Pancreas (tissue), 10 donors: ENCODE data around the gene P2RY2. TPM values are rescaled to one million over a fixed set of nuclear protein-coding genes. Genes with fewer than 3 reads are reported as not detected.
A peak's percentile ranks its signal among the peaks of the same experiment; 100 is the strongest.

Experiments used
- ATAC-seq, 4 donors: fragments of 200-7000 bp; cut with Tn5 transposase; one replicate each; pipeline versions ENCODE4 v1.8.0 to v1.9.1; 2020; ENCODE audit warnings: mild to moderate bottlenecking in 4 of 4, moderate library complexity in 4 of 4
- DNase-seq, 6 donors: peaks; one replicate each; pipeline ENCODE4 v3.0.0-alpha.2; 2020
- FAIRE-seq: peaks from 2 replicates; lab custom pipeline; 2012; peaks lifted over from hg19 to GRCh38; lab: Jason Lieb, UNC
- H3K27ac ChIP-seq, 4 donors: fragments of 200-600 bp; sonication (generic); 1 replicate in 3 of 4; 2 replicates in 1 of 4; pipeline versions ENCODE4 v1.5.0 to v1.8.0; 2020
- H3K27me3 ChIP-seq, 4 donors: fragments of 200-600 bp; one replicate each; pipeline ENCODE4 v1.8.0; 2021
- H3K36me3 ChIP-seq, 3 donors: fragments of 200-600 bp; sonication (generic) in 1 of 3; one replicate each; pipeline versions ENCODE4 v1.5.0 to v1.8.0; 2020 to 2021
- H3K4me1 ChIP-seq, 3 donors: fragments of 200-600 bp; one replicate each; pipeline ENCODE4 v1.8.0; 2021
- H3K4me3 ChIP-seq, 4 donors: fragments of 200-600 bp; sonication (generic) in 2 of 4; one replicate each; pipeline versions ENCODE4 v1.5.0 to v1.8.0; 2020 to 2021
- H3K9me3 ChIP-seq, 4 donors: fragments of 200-600 bp; one replicate each; pipeline ENCODE4 v1.8.0; 2021
- WGBS, 2 donors: extraction: QIAGEN DNeasy Blood & Tissue Kit; methylation state at CpG; one replicate each; pipeline ENCODE4 v1.1.7; 2013; 5-methylcytosine and 5-hydroxymethylcytosine counted together
- intact Hi-C, 3 donors: fragments of 100-400 bp; cut with DNase I; formaldehyde crosslinking; loops; one replicate each; pipeline versions ENCODE4 v1.11.1 to v1.14.2; 2022
- polyA plus RNA-seq, 2 donors: library from polyadenylated mRNA; stranded (reverse); fragments of 200-250 nt; gene quantifications; one replicate each; pipeline ENCODE4 v1.2.3, GENCODE V29; 2013
- total RNA-seq, 6 donors: library from RNA; stranded (reverse); fragmentation: NEBNext Ultra II Directional in 4 of 6; extraction: Animal tissue kit (Norgen Biotek cat#: 25700) in 4 of 6; gene quantifications; one replicate each; pipeline versions ENCODE4 v1.2.1 to v1.2.4, GENCODE V29; 2021 to 2023
- TF ChIP-seq, protein P1 (sequence below), 4 donors: fragments of 200-600 bp; sonication (generic) in 3 of 4; IDR thresholded peaks; one replicate each; pipeline versions ENCODE4 v1.5.0 to v1.8.0; 2021; ENCODE audit warnings: antibody characterized with exemption in 4 of 4
- donor health status: healthy with polysubstance abuse.
- donor health status: DM: no; HTN: no; CAD: no; lungs with moderate emphysema.
- donor health status: DM: no; HTN: no; CAD: no.
- donor health status: control.
- donor health status: control.
- donor health status: Bipolar disorder and iron deficiency.
- donor health status: DM: yes; HTN: yes; CAD: no.
- donor health status: DM: no; HTN: no; CAD: no.
- donor health status: DM: no; HTN: no; CAD: no.
- donor health status: DM: yes; HTN: yes; CAD: no.

P2RY2 gene
- total and polyA plus RNA-seq, 8 donors, result 0.24 to 2.0 (median 0.47) TPM

DNA sequence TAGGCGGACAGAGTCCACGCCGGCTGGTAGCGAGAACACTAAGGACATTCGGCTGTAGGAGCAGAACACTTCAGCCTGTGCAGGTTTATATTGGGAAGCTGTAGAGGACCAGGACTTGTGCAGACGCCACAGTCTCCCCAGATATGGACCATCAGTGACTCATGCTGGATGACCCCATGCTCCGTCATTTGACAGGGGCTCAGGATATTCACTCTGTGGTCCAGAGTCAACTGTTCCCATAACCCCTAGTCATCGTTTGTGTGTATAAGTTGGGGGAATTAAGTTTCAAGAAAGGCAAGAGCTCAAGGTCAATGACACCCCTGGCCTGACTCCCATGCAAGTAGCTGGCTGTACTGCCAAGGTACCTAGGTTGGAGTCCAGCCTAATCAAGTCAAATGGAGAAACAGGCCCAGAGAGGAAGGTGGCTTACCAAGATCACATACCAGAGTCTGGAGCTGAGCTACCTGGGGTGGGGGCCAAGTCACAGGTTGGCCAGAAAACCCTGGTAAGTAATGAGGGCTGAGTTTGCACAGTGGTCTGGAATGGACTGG is 17.2 kb downstream of the P2RY2 start:
- ATAC-seq, result no peak
- DNase-seq, result no peak
- intact Hi-C loops, result loop anchor here in 1 of 3 donors (5.0 kb wide), 1 partner anchor 48 kb away; no protein-coding TSS in a partner anchor
- Histone ChIP-seq H3K9me3 (no peaks in the 10 kb centered on the region), H3K27ac (no peak overlapping the region), H3K36me3 (no peaks in the 10 kb centered on the region), H3K27me3 (no peaks in the 10 kb centered on the region), H3K4me1 (no peaks in the 10 kb centered on the region), H3K4me3 (no peak overlapping the region)
- FAIRE-seq, result no peak
- TF ChIP-seq, protein P1, sequence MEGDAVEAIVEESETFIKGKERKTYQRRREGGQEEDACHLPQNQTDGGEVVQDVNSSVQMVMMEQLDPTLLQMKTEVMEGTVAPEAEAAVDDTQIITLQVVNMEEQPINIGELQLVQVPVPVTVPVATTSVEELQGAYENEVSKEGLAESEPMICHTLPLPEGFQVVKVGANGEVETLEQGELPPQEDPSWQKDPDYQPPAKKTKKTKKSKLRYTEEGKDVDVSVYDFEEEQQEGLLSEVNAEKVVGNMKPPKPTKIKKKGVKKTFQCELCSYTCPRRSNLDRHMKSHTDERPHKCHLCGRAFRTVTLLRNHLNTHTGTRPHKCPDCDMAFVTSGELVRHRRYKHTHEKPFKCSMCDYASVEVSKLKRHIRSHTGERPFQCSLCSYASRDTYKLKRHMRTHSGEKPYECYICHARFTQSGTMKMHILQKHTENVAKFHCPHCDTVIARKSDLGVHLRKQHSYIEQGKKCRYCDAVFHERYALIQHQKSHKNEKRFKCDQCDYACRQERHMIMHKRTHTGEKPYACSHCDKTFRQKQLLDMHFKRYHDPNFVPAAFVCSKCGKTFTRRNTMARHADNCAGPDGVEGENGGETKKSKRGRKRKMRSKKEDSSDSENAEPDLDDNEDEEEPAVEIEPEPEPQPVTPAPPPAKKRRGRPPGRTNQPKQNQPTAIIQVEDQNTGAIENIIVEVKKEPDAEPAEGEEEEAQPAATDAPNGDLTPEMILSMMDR (IDR thresholded peaks at IDR 0.05), result no peak
- 82 to 87% methylated on average over 8 of the region's 8 CpGs for WGBS, 2 donors

DNA sequence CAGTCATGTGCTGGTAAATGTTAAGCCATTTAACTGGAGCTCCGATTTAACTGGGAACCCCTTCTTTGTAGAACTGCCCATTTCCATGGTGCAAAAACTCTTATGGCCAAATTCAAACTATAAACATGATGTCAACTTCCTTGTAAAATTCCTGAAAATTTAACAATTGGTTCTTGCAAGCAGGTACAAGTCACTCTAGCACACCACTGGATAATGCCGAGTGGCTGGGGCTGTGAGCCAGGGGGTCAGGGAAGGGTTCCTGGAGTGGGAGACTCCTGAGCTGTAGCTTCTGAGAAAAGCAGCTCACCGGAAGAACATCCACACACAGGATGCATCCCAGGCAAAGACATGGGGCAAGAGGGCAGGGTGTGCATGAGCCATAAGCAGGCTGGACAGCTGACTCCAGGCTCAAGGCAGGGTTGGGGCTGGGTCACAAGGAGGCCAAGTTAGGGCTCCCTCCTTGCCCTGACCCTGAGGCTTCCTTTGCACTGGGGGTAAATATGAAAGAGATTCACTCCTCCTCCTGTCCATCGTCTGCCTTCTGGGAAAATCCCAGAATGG is 18.2 kb downstream of the P2RY2 start:
- ATAC-seq (no peak), FAIRE-seq (no peak), DNase-seq (peak in 1 of 6 donors; percentile 30)
- H3K36me3 ChIP-seq, result no peaks in the 10 kb centered on the region
- TF ChIP-seq, protein P1 (IDR thresholded peaks at IDR 0.05), result no peak
- H3K27me3 ChIP-seq, result no peaks in the 10 kb centered on the region
- no peaks in the 10 kb centered on the region for H3K9me3 ChIP-seq
- 85 to 90% methylated on average over 4 of the region's 4 CpGs for WGBS, 2 donors
- H3K4me1 ChIP-seq, result no peaks in the 10 kb centered on the region
- intact Hi-C loops, result loop anchor here in 1 of 3 donors (5.0 kb wide), 1 partner anchor 49 kb away; no protein-coding TSS in a partner anchor
- H3K4me3 ChIP-seq, result no peak overlapping the region
- no peak overlapping the region for H3K27ac ChIP-seq

DNA sequence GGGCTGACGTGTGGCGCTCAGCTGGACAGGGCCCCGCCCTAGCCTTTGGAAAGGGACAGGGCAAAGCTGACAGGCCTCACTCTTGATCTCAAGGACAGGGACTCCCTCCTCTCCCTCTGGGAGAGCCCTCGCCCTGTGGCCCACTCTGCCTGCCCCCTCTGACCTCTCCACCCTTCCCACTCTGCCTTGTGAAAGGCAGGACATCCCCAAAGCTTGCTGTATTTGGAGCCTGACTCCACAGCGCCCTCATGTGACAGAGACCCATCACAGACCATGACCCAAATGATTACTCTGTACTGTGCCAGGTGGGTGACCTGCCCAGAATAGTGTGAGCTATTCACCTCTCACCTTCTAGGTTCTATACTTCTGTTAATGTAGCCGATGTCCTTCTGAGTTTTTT is 18.8 kb downstream of the P2RY2 start:
- FAIRE-seq, result no peak
- peak in 1 of 6 donors; percentile 60 for DNase-seq
- ATAC-seq, result peak; percentile 24 to 65 (median 55)
- Histone ChIP-seq H3K27ac (no peak overlapping the region), H3K36me3 (no peaks in the 10 kb centered on the region), H3K4me1 (no peaks in the 10 kb centered on the region), H3K9me3 (no peaks in the 10 kb centered on the region), H3K27me3 (no peaks in the 10 kb centered on the region), H3K4me3 (no peak overlapping the region)
- WGBS, 2 donors, result 55 to 57% methylated on average over 6 of the region's 6 CpGs
- TF ChIP-seq, protein P1 (IDR thresholded peaks at IDR 0.05), result peak in 3 of 4 donors; percentile 11 to 21 (median 20)
- intact Hi-C loops, result loop anchor here in 1 of 3 donors (5.0 kb wide), 1 partner anchor 50 kb away; no protein-coding TSS in a partner anchor

DNA sequence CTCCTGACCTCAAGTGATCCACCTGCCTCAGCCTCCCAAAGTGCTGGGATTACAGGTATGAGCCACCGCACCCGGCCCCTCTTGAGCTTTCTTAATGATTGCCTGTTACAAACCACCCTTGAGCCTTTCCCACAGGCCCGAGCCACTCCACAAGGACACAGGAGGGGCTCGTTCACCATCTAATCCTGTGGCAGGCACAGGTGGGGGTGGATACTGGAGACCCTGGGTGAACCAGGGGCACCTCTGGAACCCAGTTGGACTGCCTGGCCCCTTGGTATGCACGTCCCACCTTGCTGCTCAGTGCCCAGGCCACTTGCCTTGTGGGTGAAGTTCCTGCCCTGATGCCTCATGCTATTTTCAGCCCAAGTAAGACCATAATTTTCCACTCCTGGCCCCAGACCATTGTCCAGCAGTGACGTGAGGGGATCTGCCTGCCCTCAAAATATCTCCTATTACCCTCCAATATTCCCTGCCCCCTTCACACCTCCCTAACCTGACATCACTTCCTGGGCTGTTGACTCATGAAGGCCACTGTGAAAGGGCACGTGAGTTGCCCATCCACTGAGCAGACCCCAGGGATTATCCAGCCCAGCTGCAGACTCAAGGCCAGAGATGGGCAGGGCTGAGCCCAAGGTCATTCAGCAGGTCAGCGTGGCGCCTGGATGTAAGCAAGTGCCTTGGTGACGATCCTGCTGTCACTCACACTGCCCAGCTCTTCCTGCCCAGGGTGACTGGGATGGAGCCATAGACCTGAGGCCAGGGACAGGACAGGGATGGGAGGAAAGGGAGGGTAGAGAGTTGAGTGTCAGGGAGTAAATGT is 19.6 kb downstream of the P2RY2 start:
- no peaks in the 10 kb centered on the region for H3K9me3 ChIP-seq
- H3K36me3 ChIP-seq, result no peaks in the 10 kb centered on the region
- no peaks in the 10 kb centered on the region for H3K27me3 ChIP-seq
- no peak overlapping the region for H3K27ac ChIP-seq
- no peak overlapping the region for H3K4me3 ChIP-seq
- peak in 1 of 6 donors; percentile 47 for DNase-seq
- 64 to 72% methylated on average over 10 of the region's 10 CpGs for WGBS, 2 donors
- ATAC-seq, result no peak
- intact Hi-C loops, result loop anchor here in 1 of 3 donors (5.0 kb wide), 1 partner anchor 50 kb away; no protein-coding TSS in a partner anchor
- TF ChIP-seq, protein P1 (IDR thresholded peaks at IDR 0.05), result no peak
- no peak for FAIRE-seq
- H3K4me1 ChIP-seq, result no peaks in the 10 kb centered on the region
